ENCODE results near the gene TPO.

TPO gene

DNA sequence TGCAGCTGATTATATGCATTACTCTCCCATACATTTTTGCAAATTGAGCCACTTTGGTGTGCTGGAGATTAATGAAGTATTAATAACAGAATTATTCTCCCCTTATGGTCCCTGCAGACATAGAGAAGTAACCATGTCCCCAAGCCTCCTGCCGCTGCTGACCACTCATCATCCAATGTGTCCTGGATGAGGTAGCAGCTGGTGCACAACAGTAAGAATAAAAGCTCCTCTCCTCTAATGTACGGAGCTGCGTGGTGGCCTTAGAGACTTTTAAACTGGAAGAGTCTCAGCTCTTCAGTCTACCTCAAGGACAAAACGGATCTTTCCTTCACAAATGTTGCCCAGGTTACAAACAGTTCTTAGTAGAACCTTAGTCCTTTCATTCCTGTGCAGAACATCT, 37.7 kb downstream of the TPO start:
- no peak for DNase-seq (ENCODE audit: low spot score)

DNA sequence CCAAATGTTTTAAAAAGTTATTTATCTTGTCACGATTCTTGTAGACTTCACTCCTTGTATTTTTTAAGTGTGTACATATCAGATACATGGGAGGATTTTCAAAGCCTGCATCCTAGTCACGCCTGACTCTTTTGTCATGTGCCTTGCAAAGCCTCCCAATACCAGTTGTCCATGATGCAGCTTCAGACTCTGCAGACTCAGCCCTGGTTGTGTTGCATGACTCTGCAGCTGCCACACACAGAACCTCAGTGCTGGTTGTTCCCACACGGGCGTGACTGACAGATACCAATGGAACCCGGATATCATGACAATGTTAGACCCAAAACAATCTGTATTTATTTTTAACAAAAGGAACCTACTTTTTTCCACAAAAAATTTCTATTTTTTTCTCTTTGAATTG, 38.2 kb downstream of the TPO start:
- no peak for DNase-seq (ENCODE audit: low spot score)

DNA sequence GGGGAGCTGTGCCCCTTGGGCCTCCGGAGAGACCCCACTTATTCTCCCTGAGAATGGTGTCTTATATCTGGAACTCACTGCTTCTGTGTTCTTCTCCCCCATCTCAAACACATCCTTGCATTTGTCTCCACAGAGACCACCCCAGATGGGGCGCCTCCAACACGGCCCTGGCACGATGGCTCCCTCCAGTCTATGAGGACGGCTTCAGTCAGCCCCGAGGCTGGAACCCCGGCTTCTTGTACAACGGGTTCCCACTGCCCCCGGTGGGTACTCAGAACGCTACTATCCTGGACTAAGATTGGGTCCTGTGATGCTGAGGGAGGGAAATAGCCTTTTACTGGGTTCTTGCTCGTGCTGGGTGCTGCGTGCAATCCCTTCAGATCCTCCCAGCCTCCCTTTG, 40.3 kb downstream of the TPO start:
- DNase-seq (ENCODE audit: low spot score): no peak

- no peak for DNase-seq (ENCODE audit: low spot score)
These were observed 41.1 kb downstream of the TPO start for GRCh38 chr2:1454346-1454745.

- DNase-seq (ENCODE audit: low spot score): no peak
These were observed 42.2 kb downstream of the TPO start for GRCh38 chr2:1455466-1455865.

DNA sequence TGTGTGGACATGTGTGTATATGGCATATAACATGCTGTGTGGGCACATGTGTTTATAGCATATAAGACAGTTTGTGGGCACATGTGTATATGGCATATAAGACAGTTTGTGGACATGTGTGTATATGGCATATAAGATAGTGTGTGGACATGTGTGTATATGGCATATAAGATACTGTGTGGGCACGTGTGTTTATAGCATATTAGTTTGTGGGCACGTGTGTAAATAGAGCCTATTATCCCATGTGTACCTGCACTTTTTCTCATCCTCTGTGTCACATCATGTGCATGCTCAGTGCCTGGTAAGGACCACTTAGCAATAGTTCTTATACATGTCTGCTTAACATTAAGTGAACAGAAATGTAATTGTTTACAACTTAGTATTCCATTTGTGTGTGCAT, 45.2 kb downstream of the TPO start:
- DNase-seq (ENCODE audit: low spot score): no peak

- DNase-seq (ENCODE audit: low spot score): no peak
These were observed 46.5 kb downstream of the TPO start for GRCh38 chr2:1459727-1460126.

DNA sequence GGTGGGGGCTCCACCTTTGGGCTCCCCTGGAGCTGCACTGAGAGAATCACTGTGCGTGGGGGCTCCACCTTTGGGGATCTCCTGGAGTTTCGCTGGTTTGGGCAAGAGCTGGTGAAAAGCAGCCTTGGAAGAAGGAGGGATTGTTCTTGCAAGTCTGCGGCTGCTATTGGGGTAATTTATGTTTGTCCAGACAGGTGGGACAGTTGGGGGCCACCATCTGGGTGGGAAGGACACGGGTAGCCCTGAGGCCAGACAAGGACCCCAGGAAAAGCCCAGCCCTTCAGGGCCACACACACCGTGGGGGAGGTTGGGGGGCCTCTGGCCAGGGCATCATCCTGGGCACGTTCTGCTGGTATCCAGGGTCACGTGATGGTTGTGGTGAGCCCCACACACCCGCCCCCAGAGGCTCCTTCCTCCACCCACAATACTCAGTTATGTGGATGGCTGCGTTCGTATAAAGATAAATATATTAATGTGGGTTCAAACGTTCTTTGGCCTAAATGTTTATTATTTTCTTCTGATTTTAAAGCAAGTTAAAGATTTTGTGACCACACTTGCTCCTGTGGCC, 47.7 kb downstream of the TPO start:
- DNase-seq (ENCODE audit: low spot score): no peak

GRCh38 chr2:1461507-1462390, 48.5 kb downstream of the TPO start:
- DNase-seq (ENCODE audit: low spot score): no peak

DNA sequence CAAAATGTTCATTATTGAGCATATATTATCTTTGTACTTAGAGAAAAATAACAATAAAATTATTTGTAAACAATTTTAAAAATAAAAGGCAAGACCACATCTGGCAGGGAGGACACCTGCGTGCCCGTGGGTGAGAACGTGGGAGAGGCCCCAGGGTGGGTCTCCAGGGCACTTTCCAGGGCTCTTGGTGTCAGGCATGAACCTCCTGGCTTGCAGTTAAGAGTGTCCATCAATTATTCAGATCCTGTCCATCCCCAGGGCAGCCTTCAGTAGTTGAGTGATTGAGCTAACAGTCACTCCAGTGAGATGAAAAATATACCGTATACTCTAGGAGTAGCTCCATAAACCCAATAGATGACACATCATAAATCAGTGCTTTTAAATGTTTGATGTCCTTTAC, 49.7 kb downstream of the TPO start:
- no peak for DNase-seq (ENCODE audit: low spot score)

DNA sequence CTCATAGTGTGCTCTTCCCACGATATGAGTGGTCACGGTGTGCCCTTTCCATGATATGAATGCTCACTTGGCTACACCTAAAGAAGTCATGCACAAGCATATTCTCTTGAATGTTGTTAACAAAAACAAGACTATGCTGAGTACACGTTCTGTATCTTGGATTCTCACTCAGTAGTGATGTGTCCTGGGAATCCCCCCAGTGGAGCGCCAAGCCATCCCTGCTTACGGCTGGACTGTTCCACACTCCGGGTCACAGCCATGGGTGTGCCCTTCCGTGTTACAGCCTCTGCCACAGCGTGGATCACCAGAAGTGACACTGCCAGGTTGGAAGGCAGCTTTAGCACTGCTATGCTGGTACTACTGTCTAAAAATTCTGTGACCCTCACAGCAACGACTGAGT, 59.1 kb downstream of the TPO start:
- DNase-seq (ENCODE audit: low spot score): no peak

DNA sequence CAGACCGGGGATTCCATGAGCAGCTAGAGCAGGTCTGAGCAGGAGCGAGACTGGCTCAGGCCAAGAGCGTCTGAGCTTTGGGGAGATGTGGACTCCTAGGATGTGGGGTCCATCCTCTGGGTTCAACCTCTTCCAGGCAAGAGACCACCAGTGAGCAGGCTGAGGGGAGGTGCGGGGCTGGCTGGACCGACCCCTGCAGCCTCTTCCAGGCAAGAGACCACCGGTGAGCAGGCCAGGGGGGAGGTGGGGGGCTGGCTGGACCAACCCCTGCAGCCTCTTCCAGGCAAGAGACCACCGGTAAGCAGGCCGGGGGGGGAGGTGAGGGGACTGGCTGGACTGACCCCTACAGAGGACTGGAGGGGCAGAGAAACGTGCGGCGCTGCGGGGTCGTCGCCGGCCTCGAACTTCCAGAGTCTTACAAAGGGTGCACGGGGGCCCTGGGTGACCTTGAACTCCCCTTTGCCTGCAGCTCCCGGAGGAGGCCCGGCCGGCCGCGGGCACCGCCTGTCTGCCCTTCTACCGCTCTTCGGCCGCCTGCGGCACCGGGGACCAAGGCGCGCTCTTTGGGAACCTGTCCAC, 63.4 kb downstream of the TPO start:
- no peak for DNase-seq (ENCODE audit: low spot score)

- DNase-seq (ENCODE audit: low spot score): no peak
These were observed 64.2 kb downstream of the TPO start for GRCh38 chr2:1477196-1478040.

- no peak for DNase-seq (ENCODE audit: low spot score)
These were observed 65.3 kb downstream of the TPO start for GRCh38 chr2:1478311-1479305.

GRCh38 chr2:1479346-1479745, 66.1 kb downstream of the TPO start:
- no peak for DNase-seq (ENCODE audit: low spot score)

DNA sequence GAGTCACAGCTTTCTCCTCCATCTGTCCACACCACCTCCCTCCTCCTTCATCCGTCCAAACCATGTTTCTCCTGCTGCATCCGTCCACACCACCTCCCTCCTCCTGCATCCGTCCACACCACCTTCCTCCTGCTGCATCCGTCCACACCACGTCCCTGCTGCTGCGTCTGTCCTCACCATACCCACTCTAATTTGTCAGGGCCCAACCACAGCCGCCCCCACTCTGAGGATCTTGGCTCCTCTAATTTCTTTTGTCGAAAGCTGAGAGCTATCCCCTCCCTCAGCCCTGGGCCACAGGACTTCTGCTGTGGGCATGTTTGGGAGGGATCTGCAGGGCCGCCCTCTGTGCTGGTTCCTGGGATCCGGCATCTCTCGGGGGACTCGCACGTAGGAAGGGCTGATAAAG, 67.4 kb downstream of the TPO start:
- no peak for DNase-seq (ENCODE audit: low spot score)

DNA sequence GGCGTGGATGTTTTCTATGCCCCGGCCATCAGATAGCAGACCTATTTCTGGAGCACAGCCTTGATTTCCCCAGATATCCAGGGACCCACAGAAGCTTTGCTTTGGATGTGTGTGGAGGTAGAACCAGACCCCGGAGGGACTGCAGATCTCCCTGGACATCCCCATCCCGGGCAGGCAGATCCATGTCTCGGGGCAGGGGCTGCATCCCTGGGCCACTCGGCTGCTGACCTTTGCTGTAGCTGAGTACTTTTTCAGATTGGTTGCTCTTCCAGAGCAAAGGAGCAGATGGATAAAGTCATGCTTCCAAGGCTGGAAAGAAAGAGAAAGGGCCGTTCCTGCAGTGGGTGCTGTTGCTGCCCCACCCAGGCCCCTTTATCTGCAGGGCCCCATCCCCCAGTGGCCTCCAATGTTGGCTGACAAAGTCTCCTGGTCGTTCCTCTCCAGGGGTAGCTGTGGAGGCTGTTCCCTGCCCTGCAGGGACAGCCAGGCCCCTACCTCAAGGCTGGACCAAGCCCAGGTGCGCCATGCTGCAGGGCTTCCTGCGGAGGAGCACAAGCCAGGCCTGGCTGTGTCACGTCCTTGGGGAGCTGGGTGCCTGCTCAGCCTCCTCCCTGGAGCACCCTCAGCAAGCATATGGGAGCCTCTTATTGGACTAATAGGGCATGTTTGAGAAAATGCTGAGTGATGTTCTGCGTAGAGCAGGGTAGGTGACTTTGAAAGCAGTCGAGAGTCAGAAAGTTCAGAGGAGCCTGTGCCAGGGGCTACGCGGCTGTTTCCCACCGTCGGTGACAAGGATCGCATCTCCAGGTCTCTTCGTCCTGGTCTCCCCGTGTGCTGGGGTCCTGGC, 68.4 kb downstream of the TPO start:
- no peak for DNase-seq (ENCODE audit: low spot score)

- no peak for DNase-seq (ENCODE audit: low spot score)
These were observed 69.0 kb downstream of the TPO start for GRCh38 chr2:1482253-1482675.

DNA sequence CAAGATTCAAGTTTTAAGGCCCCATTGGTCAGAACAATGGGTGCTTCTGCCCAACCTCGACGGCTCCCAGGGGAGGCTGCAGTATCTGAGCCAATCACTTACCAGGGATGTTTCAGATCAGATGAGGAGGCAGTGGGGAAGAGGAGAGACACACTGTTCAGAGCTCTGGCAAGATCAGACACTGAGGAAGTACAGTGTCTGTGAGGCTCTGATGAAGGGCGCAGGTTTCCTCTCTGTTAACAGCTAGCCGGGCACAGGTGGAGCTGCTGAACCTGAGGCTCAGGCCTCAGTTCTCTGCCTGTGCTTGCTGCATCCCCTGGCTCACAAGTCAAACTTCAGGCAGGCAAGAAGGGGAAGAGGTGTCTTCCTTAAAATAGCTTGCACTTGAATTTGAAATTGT, 69.7 kb downstream of the TPO start:
- DNase-seq (ENCODE audit: low spot score): no peak

GRCh38 chr2:1483551-1483950, 70.3 kb downstream of the TPO start:
- DNase-seq (ENCODE audit: low spot score): no peak
